Measurements from ENCODE around the gene SPATA12. TPM values are rescaled to one million over a fixed set of nuclear protein-coding genes. Genes with fewer than 3 reads are reported as not detected.
"Not testable (repeated sequence)": the region's sequence is repeated elsewhere in the genome, so short reads cannot be mapped to it uniquely, and the experiment has no call there.

SPATA12 gene
- total RNA-seq, 1 donor from 2014 or later = not detected

GRCh38 chr3:57081173-57081572, 20.7 kb downstream of the SPATA12 start:
- no peak for TF ChIP-seq CTCF (IDR thresholded peaks at IDR 0.05)
- no peak for DNase-seq (ENCODE audit: low spot score in 2 of 2)
- Histone ChIP-seq H3K36me3 (no peaks in the 10 kb centered on the region), H3K27me3 (no peaks in the 10 kb centered on the region), H3K4me3 (no peak overlapping the region), H3K27ac (no peak overlapping the region), H3K4me1 (peaks cover 3 to 8% of the 10 kb centered on the region in 2 donors), H3K9me3 (no peaks in the 10 kb centered on the region)
- intact Hi-C loops (cut with DNase I) = loop anchor here (10.0 kb wide), 1 partner anchor 376 kb away; no protein-coding TSS in a partner anchor

GRCh38 chr3:57082481-57082880, 22.0 kb downstream of the SPATA12 start:
- Histone ChIP-seq H3K27ac (no peak overlapping the region), H3K4me3 (no peak overlapping the region), H3K36me3 (no peaks in the 10 kb centered on the region), H3K27me3 (no peaks in the 10 kb centered on the region), H3K9me3 (no peaks in the 10 kb centered on the region), H3K4me1 (peaks cover 3 to 8% of the 10 kb centered on the region in 2 donors)
- intact Hi-C loops (cut with DNase I) = loop anchor here (10.0 kb wide), 1 partner anchor 378 kb away; no protein-coding TSS in a partner anchor
- TF ChIP-seq CTCF (IDR thresholded peaks at IDR 0.05) = no peak
- DNase-seq (ENCODE audit: low spot score in 2 of 2) = no peak

GRCh38 chr3:57083266-57083995, 23.0 kb downstream of the SPATA12 start:
- not testable (repeated sequence) for H3K4me3 ChIP-seq; H3K27ac ChIP-seq; DNase-seq (ENCODE audit: low spot score in 2 of 2); H3K27me3 ChIP-seq; H3K36me3 ChIP-seq; H3K9me3 ChIP-seq; H3K4me1 ChIP-seq
- intact Hi-C loops (cut with DNase I) = loop anchor here (10.0 kb wide), 1 partner anchor 379 kb away; no protein-coding TSS in a partner anchor

- no peaks in the 10 kb centered on the region for H3K36me3 ChIP-seq
- no peaks in the 10 kb centered on the region for H3K9me3 ChIP-seq
- no peaks in the 10 kb centered on the region for H3K4me1 ChIP-seq
- intact Hi-C loops (cut with DNase I) = loop anchor here (10.0 kb wide), 1 partner anchor 380 kb away; no protein-coding TSS in a partner anchor
- H3K27ac ChIP-seq = no peak overlapping the region
- H3K4me3 ChIP-seq = no peak overlapping the region
- no peak for TF ChIP-seq CTCF (IDR thresholded peaks at IDR 0.05)
- no peak for DNase-seq (ENCODE audit: low spot score in 2 of 2)
- H3K27me3 ChIP-seq = no peaks in the 10 kb centered on the region
Observed at GRCh38 chr3:57085211-57085610, 24.7 kb downstream of the SPATA12 start.

- Histone ChIP-seq H3K36me3 (no peaks in the 10 kb centered on the region), H3K9me3 (no peaks in the 10 kb centered on the region), H3K4me1 (no peaks in the 10 kb centered on the region), H3K27ac (no peak overlapping the region), H3K4me3 (no peak overlapping the region), H3K27me3 (no peaks in the 10 kb centered on the region)
- intact Hi-C loops (cut with DNase I) = loop anchor here (10.0 kb wide), 1 partner anchor 381 kb away; no protein-coding TSS in a partner anchor
- no peak for TF ChIP-seq CTCF (IDR thresholded peaks at IDR 0.05)
- DNase-seq (ENCODE audit: low spot score in 2 of 2) = no peak
Observed at GRCh38 chr3:57086201-57086600, 25.7 kb downstream of the SPATA12 start.

- no peak for TF ChIP-seq CTCF (IDR thresholded peaks at IDR 0.05)
- Histone ChIP-seq H3K4me1 (no peaks in the 10 kb centered on the region), H3K27ac (no peak overlapping the region), H3K9me3 (no peaks in the 10 kb centered on the region), H3K36me3 (no peaks in the 10 kb centered on the region), H3K27me3 (no peaks in the 10 kb centered on the region), H3K4me3 (no peak overlapping the region)
- DNase-seq (ENCODE audit: low spot score in 2 of 2) = no peak
- intact Hi-C loops (cut with DNase I) = loop anchor here (10.0 kb wide), 1 partner anchor 383 kb away; no protein-coding TSS in a partner anchor
Observed at GRCh38 chr3:57087361-57088092, 27.1 kb downstream of the SPATA12 start.

Measured in ascending aorta (tissue), 2 donors.